GM20000 (cell line): ENCODE measurements around the gene GCC2.
"Not testable (repeated sequence)": the region's sequence is repeated elsewhere in the genome, so short reads cannot be mapped to it uniquely, and the experiment has no call there.

Experiments used
- DNase-seq: peaks from one replicate; pipeline ENCODE4 v3.0.0; 2012; ENCODE audit warnings: low spot score
- CTCF ChIP-seq: IDR thresholded peaks from 2 replicates; pipeline ENCODE4 v1.5.1; 2012; ENCODE audit warnings: mild to moderate bottlenecking, control low read depth; ENCODE audit errors: extremely low read depth, missing control alignments

The GCC2 gene

GRCh38 chr2:108447947-108448677 is 894 bp upstream of the GCC2 start:
- TF ChIP-seq CTCF: no peak
- no peak for DNase-seq

GRCh38 chr2:108449410-108450130 is 564 bp downstream of the GCC2 start:
- TF ChIP-seq CTCF: no peak
- DNase-seq: peak; percentile 25

GRCh38 chr2:108450863-108451262 is 1.9 kb downstream of the GCC2 start:
- TF ChIP-seq CTCF: no peak
- DNase-seq: no peak

- DNase-seq: no peak
- no peak for TF ChIP-seq CTCF
These were observed 3.0 kb downstream of the GCC2 start for GRCh38 chr2:108451976-108452375.

GRCh38 chr2:108453530-108453929 is 4.5 kb downstream of the GCC2 start:
- not testable (repeated sequence) for DNase-seq

GRCh38 chr2:108454440-108454839 is 5.4 kb downstream of the GCC2 start:
- DNase-seq: no peak
- TF ChIP-seq CTCF: no peak

- DNase-seq: no peak
- no peak for TF ChIP-seq CTCF
These were observed 6.6 kb downstream of the GCC2 start for GRCh38 chr2:108455571-108455970.

GRCh38 chr2:108458082-108458481 is 9.1 kb downstream of the GCC2 start:
- DNase-seq: no peak
- no peak for TF ChIP-seq CTCF
